HepG2 (cell line): Measurements from ENCODE around the gene TNXB. TPM values are rescaled to one million over a fixed set of nuclear protein-coding genes. Genes with fewer than 3 reads are reported as not detected.

Experiments used
- ATAC-seq: fragments of 200-7000 bp; cut with Tn5 transposase; 3 replicates; pipeline ENCODE4 v1.9.1; 2020; ENCODE audit warnings: mild to moderate bottlenecking, moderate library complexity
- BruUV-seq: library from RNA; stranded (reverse); fragments of 400-500 nt; replicated peaks from 2 replicates; lab custom pipeline; 2021; lab: Mats Ljungman, UMichigan
- CTCF ChIA-PET: fragments of 300-600 bp; formaldehyde crosslinking; extraction: SDS; loops from one replicate; lab custom pipeline; 2021; ENCODE audit warnings: low total read pairs, inconsistent platforms, low intra/inter-chr PET ratio; lab: Yijun Ruan, JAX
- POLR2A ChIA-PET: fragments of 350-600 bp; sonication (Branson Sonifier 250); formaldehyde crosslinking; loops from one replicate; lab custom pipeline; 2020; ENCODE audit warnings: antibody characterized with exemption, inconsistent platforms; lab: Yijun Ruan, JAX
- DNase-seq: peaks from one replicate; pipeline ENCODE4 v3.0.0-alpha.2; 2015; ENCODE audit warnings: low spot score
- FAIRE-seq: peaks from 3 replicates; lab custom pipeline; 2011; peaks lifted over from hg19 to GRCh38; lab: Jason Lieb, UNC
- H2AFZ ChIP-seq: one replicate; pipeline ENCODE4 v1.6.1; 2011; ENCODE audit warnings: low read length, inconsistent platforms
- H3K27ac ChIP-seq: fragments of 300-600 bp; 3 replicates; pipeline ENCODE4 v1.8.0; 2011; ENCODE audit warnings: mixed run types, mild to moderate bottlenecking, mixed read lengths, low read length, inconsistent platforms; ENCODE audit not compliant: insufficient read depth; ENCODE audit errors: extremely low read length
- H3K27me3 ChIP-seq, 2 experiments: fragments of 200-600 bp in 1 of 2; 2 replicates in 1 of 2; 3 replicates in 1 of 2; pipeline versions ENCODE4 v1.6.0 to v1.8.0; 2011; ENCODE audit warnings: low read length in 2 of 2, mild to moderate bottlenecking in 2 of 2, moderate library complexity in 2 of 2, inconsistent platforms in 1 of 2; ENCODE audit not compliant: insufficient read depth in 2 of 2, control insufficient read depth in 1 of 2
- H3K36me3 ChIP-seq, 2 experiments: fragments of 200-600 bp in 1 of 2; replicated peaks in 1 of 2; 2 replicates in 1 of 2; 3 replicates in 1 of 2; pipeline versions ENCODE4 v1.5.1 to v1.8.0; 2011; ENCODE audit warnings: low read length in 2 of 2, inconsistent platforms in 1 of 2; ENCODE audit not compliant: insufficient read depth in 2 of 2, control insufficient read depth in 1 of 2
- H3K4me1 ChIP-seq: 2 replicates; pipeline ENCODE4 v1.5.1; 2012; ENCODE audit warnings: low read length, inconsistent platforms; ENCODE audit not compliant: insufficient read depth
- H3K4me2 ChIP-seq: 2 replicates; pipeline ENCODE4 v1.6.0; 2011; ENCODE audit warnings: low read depth, low read length, inconsistent platforms
- H3K4me3 ChIP-seq, 3 experiments: fragments of 200-600 bp in 1 of 3; sonication (generic), shearing (Covaris generic) in 1 of 3; replicated peaks in 1 of 3; 2 replicates each; pipeline ENCODE4 v1.5.1; 2011 to 2016; ENCODE audit warnings: low read length in 3 of 3, inconsistent platforms in 2 of 3, low read depth in 2 of 3, mild to moderate bottlenecking in 2 of 3, control low read depth in 1 of 3, mixed read lengths in 1 of 3; ENCODE audit not compliant: insufficient read depth in 1 of 3
- H3K79me2 ChIP-seq: one replicate; pipeline ENCODE4 v1.6.1; 2011; ENCODE audit warnings: low read length, inconsistent platforms; ENCODE audit not compliant: insufficient read depth
- H3K9ac ChIP-seq: 2 replicates; pipeline ENCODE4 v1.6.0; 2011; ENCODE audit warnings: mild to moderate bottlenecking, low read depth, low read length, inconsistent platforms; ENCODE audit not compliant: insufficient read depth
- H3K9me3 ChIP-seq: 2 replicates; pipeline ENCODE4 v1.5.1; 2012; ENCODE audit warnings: mild to moderate bottlenecking, low read length
- H4K20me1 ChIP-seq: 2 replicates; pipeline ENCODE4 v1.6.0; 2011; ENCODE audit warnings: inconsistent platforms, mild to moderate bottlenecking, low read length, moderate library complexity; ENCODE audit not compliant: insufficient read depth
- ATF3 ChIP-seq: sonication (generic); formaldehyde crosslinking; IDR thresholded peaks from 2 replicates; pipeline ENCODE4 v1.4.0; 2020; ENCODE audit warnings: missing genetic modification reagents
- CBX5 ChIP-seq: sonication (generic); formaldehyde crosslinking; IDR thresholded peaks from 2 replicates; pipeline ENCODE4 v1.4.0; 2020; ENCODE audit warnings: missing genetic modification reagents, borderline replicate concordance
- IRX3 ChIP-seq: sonication (generic); formaldehyde crosslinking; IDR thresholded peaks from 2 replicates; pipeline ENCODE4 v1.8.1; 2023; ENCODE audit warnings: mild to moderate bottlenecking, low read depth, missing genetic modification reagents, borderline replicate concordance
- KDM2A ChIP-seq: sonication (generic); formaldehyde crosslinking; IDR thresholded peaks from 2 replicates; pipeline ENCODE4 v1.4.0; 2020; ENCODE audit warnings: low read depth, missing genetic modification reagents, borderline replicate concordance
- KLF9 ChIP-seq: IDR thresholded peaks from 2 replicates; pipeline ENCODE4 v1.6.1; 2016; ENCODE audit warnings: low read depth
- MIER2 ChIP-seq: IDR thresholded peaks from 2 replicates; pipeline ENCODE4 v1.6.1; 2016; ENCODE audit warnings: missing biosample characterization, missing genetic modification reagents
- NCOA2 ChIP-seq: sonication (generic); formaldehyde crosslinking; IDR thresholded peaks from 2 replicates; pipeline ENCODE4 v1.8.0; 2022; ENCODE audit warnings: inconsistent platforms
- ONECUT2 ChIP-seq: sonication (generic); formaldehyde crosslinking; IDR thresholded peaks from 2 replicates; pipeline ENCODE4 v1.4.0; 2020; ENCODE audit warnings: missing genetic modification reagents
- POLR2AphosphoS5 ChIP-seq: IDR thresholded peaks from 2 replicates; pipeline ENCODE4 v1.6.1; 2012; ENCODE audit warnings: low read depth, low read length
- REST ChIP-seq, 2 experiments: IDR thresholded peaks; 2 replicates each; pipeline ENCODE4 v1.6.1; 2011 to 2012; ENCODE audit warnings: low read length in 2 of 2, borderline replicate concordance in 1 of 2, low read depth in 1 of 2, mild to moderate bottlenecking in 1 of 2, moderate library complexity in 1 of 2
- STAT5B ChIP-seq: sonication (generic); formaldehyde crosslinking; IDR thresholded peaks from 2 replicates; pipeline ENCODE4 v1.4.0; 2020; ENCODE audit warnings: missing genetic modification reagents
- ZBTB1 ChIP-seq: sonication (generic); formaldehyde crosslinking; IDR thresholded peaks from 2 replicates; pipeline ENCODE4 v1.4.0; 2020; ENCODE audit warnings: missing genetic modification reagents, borderline replicate concordance
- ZBTB49 ChIP-seq: sonication (generic); formaldehyde crosslinking; IDR thresholded peaks from 2 replicates; pipeline ENCODE4 v1.4.0; 2020; ENCODE audit warnings: missing genetic modification reagents, borderline replicate concordance
- ZNF205 ChIP-seq: IDR thresholded peaks from 2 replicates; pipeline ENCODE4 v1.6.1; 2018; ENCODE audit warnings: missing biosample characterization, missing genetic modification reagents
- ZNF446 ChIP-seq: sonication (generic); formaldehyde crosslinking; IDR thresholded peaks from 2 replicates; pipeline ENCODE4 v1.5.0; 2020; ENCODE audit warnings: mild to moderate bottlenecking, missing genetic modification reagents
- ZNF460 ChIP-seq: sonication (generic); formaldehyde crosslinking; IDR thresholded peaks from 2 replicates; pipeline ENCODE4 v1.5.1; 2020; ENCODE audit warnings: missing genetic modification reagents, mild to moderate bottlenecking, borderline replicate concordance
- WGBS: methylation state at CpG from one replicate; pipeline ENCODE4 v1.1.6; 2017; ENCODE audit warnings: low lambda C conversion rate; 5-methylcytosine and 5-hydroxymethylcytosine counted together
- in situ Hi-C: cut with HindIII; loops from 2 replicates; pipeline ENCODE4 v1.10.0; 2017; ENCODE audit warnings: low pct_unique_long_range_greater_than_20kb; ENCODE audit not compliant: extremely low pct_ligation_motif_present
- intact Hi-C: fragments of 100-400 bp; cut with micrococcal nuclease; formaldehyde crosslinking; loops from one replicate; pipeline ENCODE4 v1.10.0; 2022; ENCODE audit not compliant: unreplicated experiment
- polyA plus RNA-seq, 8 experiments: library from polyadenylated mRNA; depleted of rRNA in 3 of 8; stranded (reverse) in 7 of 8; unstranded in 1 of 8; fragments of >200 nt; fragmentation: Illumina TruSeq in 4 of 8; extraction: Trizol in 4 of 8; gene quantifications; 2 replicates each; pipeline versions ENCODE4 v1.2.1 to v1.2.3, GENCODE V29; 2011 to 2016; ENCODE audit warnings: low read depth in 4 of 8, missing spikeins in 1 of 8, mixed read lengths in 1 of 8; ENCODE audit not compliant: insufficient read depth in 1 of 8
- total RNA-seq, 5 experiments: library from RNA; depleted of rRNA; stranded (reverse); fragments of >200 nt; fragmentation: Illumina TruSeq; extraction: Trizol; gene quantifications; 2 replicates each; pipeline ENCODE4 v1.2.3, GENCODE V29; 2016; ENCODE audit warnings: low read depth in 1 of 5
- TF ChIP-seq, protein P1 (sequence below): sonication (generic); formaldehyde crosslinking; IDR thresholded peaks from 2 replicates; pipeline ENCODE4 v1.4.0; 2020; ENCODE audit warnings: missing genetic modification reagents

Gene TNXB
- total and polyA plus RNA-seq, 2 of the 13 experiments (the other 11 are each of a cell fraction or from before 2014, with no cell fraction given) = 1.6 to 2.7 TPM

GRCh38 chr6:32105433-32105832 is 3.7 kb downstream of the TNXB start:
- Histone ChIP-seq H3K4me3 (no peak overlapping the region), H2AFZ (no peak overlapping the region), H3K27ac (no peak overlapping the region), H3K4me2 (no peak overlapping the region), H3K9me3 (no peaks in the 10 kb centered on the region), H3K36me3 (no peaks in the 10 kb centered on the region), H3K27me3 (peaks cover 0 to 19% of the 10 kb centered on the region in 2 experiments), H4K20me1 (no peaks in the 10 kb centered on the region), H3K4me1 (peaks cover 6% of the 10 kb centered on the region; the same call in 1 of the 2 replicates), H3K79me2 (no peaks in the 10 kb centered on the region), H3K9ac (no peak overlapping the region)
- no peak for DNase-seq
- ChIA-PET POLR2A (interaction anchor here (1.4 kb wide), 1 partner anchor 10 kb away, joined by 3 read pairs; no protein-coding TSS in a partner anchor), CTCF (no interaction called here)
- in situ Hi-C loops (no loop called here), intact Hi-C loops (no loop called here)
- no peak for ATAC-seq
- no TSS peak for BruUV-seq
- FAIRE-seq = no peak
- 26% methylated on average over 4 of the region's 4 CpGs for WGBS
- TF ChIP-seq POLR2AphosphoS5 = no peak
- peak; percentile 28; the same call in 1 of the 2 replicates for TF ChIP-seq NCOA2 (CRISPR knock-in tag)
- TF ChIP-seq ATF3 (CRISPR knock-in tag) = peak; percentile 30; the same call in 1 of the 2 replicates
- no peak for TF ChIP-seq IRX3 (CRISPR knock-in tag)
- TF ChIP-seq ZBTB49 (CRISPR knock-in tag) = peak; percentile 45; the same call in 1 of the 2 replicates
- TF ChIP-seq KDM2A (CRISPR knock-in tag) = peak; percentile 34; the same call in 1 of the 2 replicates
- TF ChIP-seq MIER2 (CRISPR knock-in tag) = peak; percentile 95
- no peak for TF ChIP-seq KLF9
- TF ChIP-seq STAT5B (CRISPR knock-in tag) = 0 out of 2 replicates have a peak, but pooled peaks have one; percentile 85
- TF ChIP-seq CBX5 (CRISPR knock-in tag) = 0 out of 2 replicates have a peak, but pooled peaks have one; percentile 30
- TF ChIP-seq, protein P1, sequence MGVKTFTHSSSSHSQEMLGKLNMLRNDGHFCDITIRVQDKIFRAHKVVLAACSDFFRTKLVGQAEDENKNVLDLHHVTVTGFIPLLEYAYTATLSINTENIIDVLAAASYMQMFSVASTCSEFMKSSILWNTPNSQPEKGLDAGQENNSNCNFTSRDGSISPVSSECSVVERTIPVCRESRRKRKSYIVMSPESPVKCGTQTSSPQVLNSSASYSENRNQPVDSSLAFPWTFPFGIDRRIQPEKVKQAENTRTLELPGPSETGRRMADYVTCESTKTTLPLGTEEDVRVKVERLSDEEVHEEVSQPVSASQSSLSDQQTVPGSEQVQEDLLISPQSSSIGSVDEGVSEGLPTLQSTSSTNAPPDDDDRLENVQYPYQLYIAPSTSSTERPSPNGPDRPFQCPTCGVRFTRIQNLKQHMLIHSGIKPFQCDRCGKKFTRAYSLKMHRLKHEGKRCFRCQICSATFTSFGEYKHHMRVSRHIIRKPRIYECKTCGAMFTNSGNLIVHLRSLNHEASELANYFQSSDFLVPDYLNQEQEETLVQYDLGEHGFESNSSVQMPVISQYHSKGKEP = peak; percentile 50; the same call in 1 of the 2 replicates
- no peak for TF ChIP-seq ZNF460 (CRISPR knock-in tag)
- 0 out of 2 replicates have a peak, but pooled peaks have one; percentile 55 for TF ChIP-seq ZNF205 (CRISPR knock-in tag)
- TF ChIP-seq ZBTB1 = 0 out of 2 replicates have a peak, but pooled peaks have one; percentile 53
- TF ChIP-seq ZNF446 (CRISPR knock-in tag) = no peak
- TF ChIP-seq REST (IDR thresholded peaks at IDR 0.05; ENCODE audit: borderline replicate concordance in 1 of 2, low read depth in 1 of 2, low read length in 2 of 2) = peak; percentile 80 to 94
- no peak for TF ChIP-seq ONECUT2 (CRISPR knock-in tag)
